Measurements from ENCODE around the gene RBM28. TPM values are rescaled to one million over a fixed set of nuclear protein-coding genes. Genes with fewer than 3 reads are reported as not detected.
"Not testable (repeated sequence)": the region's sequence is repeated elsewhere in the genome, so short reads cannot be mapped to it uniquely, and the experiment has no call there.

Gene RBM28
- total and polyA plus RNA-seq, 10 of the 15 experiments (the other 5 are each of a cell fraction or from before 2014, with no cell fraction given), result 14.3 to 50.4 (median 32.8) TPM

- Histone ChIP-seq H3K4me2 (ENCODE audit: control insufficient read depth, insufficient read depth) (no peak overlapping the region), H3K36me3 (ENCODE audit: control insufficient read depth in 2 of 2, insufficient read depth in 2 of 2, low read length in 1 of 2) (no peaks in the 10 kb centered on the region), H3K9me3 (replicated peaks; ENCODE audit: control insufficient read depth, insufficient read depth, low read length) (peaks cover 2% of the 10 kb centered on the region; the same call in 1 of the 3 replicates), H3K9ac (ENCODE audit: control insufficient read depth, insufficient read depth, low read length) (no peak overlapping the region), H2AFZ (ENCODE audit: control insufficient read depth, low read depth, low read length) (no peak overlapping the region), H3K27ac (ENCODE audit: control insufficient read depth, insufficient read depth) (no peak overlapping the region), H4K20me1 (ENCODE audit: control insufficient read depth, insufficient read depth) (no peaks in the 10 kb centered on the region), H3K79me2 (ENCODE audit: control insufficient read depth, insufficient read depth, low read length) (no peaks in the 10 kb centered on the region), H3K4me3 (no peak overlapping the region), H3K4me1 (ENCODE audit: control insufficient read depth, insufficient read depth, low read length) (no peaks in the 10 kb centered on the region), H3K27me3 (replicated peaks in 1 of 2; ENCODE audit: control insufficient read depth in 2 of 2, insufficient read depth in 2 of 2, low read length in 1 of 2) (no peaks in the 10 kb centered on the region)
- TF ChIP-seq TBL1XR1 (IDR thresholded peaks at IDR 0.05; ENCODE audit: low read depth, low read length) (no peak), NFYA (IDR thresholded peaks at IDR 0.05; ENCODE audit: borderline replicate concordance, low read depth, low read length) (no peak), EZH2 (IDR thresholded peaks at IDR 0.05; ENCODE audit: borderline replicate concordance, control insufficient read depth, low read depth, low read length) (no peak), POLR2AphosphoS5 (IDR thresholded peaks at IDR 0.05; ENCODE audit: low read length) (no peak), NR2C1 (IDR thresholded peaks at IDR 0.05) (no peak), FOXM1 (IDR thresholded peaks at IDR 0.05; ENCODE audit: low read depth, low read length) (no peak), SRF (IDR thresholded peaks at IDR 0.05; ENCODE audit: low read depth in 2 of 2, low read length in 2 of 2) (no peak), NR2F1 (conservative IDR thresholded peaks at IDR 0.05) (no peak), RB1 (IDR thresholded peaks at IDR 0.05; ENCODE audit: borderline replicate concordance) (no peak), YBX1 (IDR thresholded peaks at IDR 0.05) (no peak), FOS (IDR thresholded peaks at IDR 0.05; ENCODE audit: borderline replicate concordance, extremely low read depth, insufficient read length) (no peak), SMAD5 (IDR thresholded peaks at IDR 0.05; ENCODE audit: low read depth) (no peak)
- intact Hi-C loops (cut with micrococcal nuclease; ENCODE audit: unreplicated experiment) (no loop called here), in situ Hi-C loops (cut with MboI) (no loop called here)
- POLR2A ChIA-PET, result no interaction called here
- FAIRE-seq (no peak), DNase-seq (ENCODE audit: low read depth, low spot score) (no peak), ATAC-seq (no peak)
- SMC1A ChIA-PET (ENCODE audit: uncharacterized antibody, unreplicated experiment), result no interaction called here
- WGBS (ENCODE audit: insufficient coverage, insufficient replicate concordance, low lambda C conversion rate, missing lambda C conversion rate), result 21% methylated on average over 4 of the region's 4 CpGs
- RAD21 ChIA-PET (ENCODE audit: unreplicated experiment), result no interaction called here
- CTCF ChIA-PET, result no interaction called here
- BruUV-seq (replicated peaks), result no TSS peak
Measured at GRCh38 chr7:128281605-128282380, 61.9 kb downstream of the RBM28 start.

- H3K9ac ChIP-seq (ENCODE audit: control insufficient read depth, insufficient read depth, low read length); intact Hi-C loops (cut with micrococcal nuclease; ENCODE audit: unreplicated experiment); ATAC-seq; H3K36me3 ChIP-seq (ENCODE audit: control insufficient read depth in 2 of 2, insufficient read depth in 2 of 2, low read length in 1 of 2); H4K20me1 ChIP-seq (ENCODE audit: control insufficient read depth, insufficient read depth); H3K4me1 ChIP-seq (ENCODE audit: control insufficient read depth, insufficient read depth, low read length); H2AFZ ChIP-seq (ENCODE audit: control insufficient read depth, low read depth, low read length); BruUV-seq (replicated peaks); H3K4me3 ChIP-seq; FAIRE-seq; H3K27ac ChIP-seq (ENCODE audit: control insufficient read depth, insufficient read depth); in situ Hi-C loops (cut with MboI); H3K79me2 ChIP-seq (ENCODE audit: control insufficient read depth, insufficient read depth, low read length); RAD21 ChIA-PET (ENCODE audit: unreplicated experiment); H3K9me3 ChIP-seq (replicated peaks; ENCODE audit: control insufficient read depth, insufficient read depth, low read length); CTCF ChIA-PET; H3K4me2 ChIP-seq (ENCODE audit: control insufficient read depth, insufficient read depth); DNase-seq (ENCODE audit: low read depth, low spot score); SMC1A ChIA-PET (ENCODE audit: uncharacterized antibody, unreplicated experiment); H3K27me3 ChIP-seq (replicated peaks in 1 of 2; ENCODE audit: control insufficient read depth in 2 of 2, insufficient read depth in 2 of 2, low read length in 1 of 2); POLR2A ChIA-PET: not testable (repeated sequence)
- 21% methylated on average over 1 of the region's 1 CpG for WGBS (ENCODE audit: insufficient coverage, insufficient replicate concordance, low lambda C conversion rate, missing lambda C conversion rate)
Measured at GRCh38 chr7:128280451-128280850, 63.3 kb downstream of the RBM28 start.
